ENCODE data around the gene KIF5B. TPM values are rescaled to one million over a fixed set of nuclear protein-coding genes. Genes with fewer than 3 reads are reported as not detected.
"Not testable (repeated sequence)": the region's sequence is repeated elsewhere in the genome, so short reads cannot be mapped to it uniquely, and the experiment has no call there.

Gene KIF5B
- total and polyA plus RNA-seq, 7 donors = 42.6 to 270 (median 199) TPM

DNA sequence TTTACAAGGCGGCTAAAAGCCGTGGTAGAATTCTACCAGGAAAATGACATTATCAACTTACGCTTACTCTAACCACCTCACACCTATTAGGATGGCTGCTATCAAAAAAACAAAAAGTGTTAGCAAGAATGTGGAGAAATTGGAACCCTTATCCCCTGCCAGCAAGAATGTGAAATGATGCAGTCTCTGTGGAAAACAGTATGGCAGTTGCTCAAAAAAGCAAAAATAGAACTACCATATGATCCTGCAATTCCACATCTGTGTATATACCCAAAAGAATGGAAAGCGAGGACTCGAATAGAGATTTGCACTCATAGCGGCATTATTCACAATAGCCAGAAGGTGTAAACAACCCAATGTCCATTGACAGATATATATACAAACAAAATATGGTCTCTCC, 61.3 kb downstream of the KIF5B start:
- Histone ChIP-seq H3K9me3 (no peaks in the 10 kb centered on the region), H3K4me3 (no peak overlapping the region), H3K27me3 (no peaks in the 10 kb centered on the region), H3K4me1 (no peaks in the 10 kb centered on the region), H3K27ac (no peak overlapping the region), H3K36me3 (no peaks in the 10 kb centered on the region)
- WGBS, 2 donors = 76 to 78% methylated on average over 6 of the region's 6 CpGs
- no peak for DNase-seq
- TF ChIP-seq EP300 (IDR thresholded peaks at IDR 0.05) (no peak), POLR2AphosphoS5 (IDR thresholded peaks at IDR 0.05) (no peak), POLR2A (IDR thresholded peaks at IDR 0.05) (no peak)
- TF ChIP-seq, protein P1, sequence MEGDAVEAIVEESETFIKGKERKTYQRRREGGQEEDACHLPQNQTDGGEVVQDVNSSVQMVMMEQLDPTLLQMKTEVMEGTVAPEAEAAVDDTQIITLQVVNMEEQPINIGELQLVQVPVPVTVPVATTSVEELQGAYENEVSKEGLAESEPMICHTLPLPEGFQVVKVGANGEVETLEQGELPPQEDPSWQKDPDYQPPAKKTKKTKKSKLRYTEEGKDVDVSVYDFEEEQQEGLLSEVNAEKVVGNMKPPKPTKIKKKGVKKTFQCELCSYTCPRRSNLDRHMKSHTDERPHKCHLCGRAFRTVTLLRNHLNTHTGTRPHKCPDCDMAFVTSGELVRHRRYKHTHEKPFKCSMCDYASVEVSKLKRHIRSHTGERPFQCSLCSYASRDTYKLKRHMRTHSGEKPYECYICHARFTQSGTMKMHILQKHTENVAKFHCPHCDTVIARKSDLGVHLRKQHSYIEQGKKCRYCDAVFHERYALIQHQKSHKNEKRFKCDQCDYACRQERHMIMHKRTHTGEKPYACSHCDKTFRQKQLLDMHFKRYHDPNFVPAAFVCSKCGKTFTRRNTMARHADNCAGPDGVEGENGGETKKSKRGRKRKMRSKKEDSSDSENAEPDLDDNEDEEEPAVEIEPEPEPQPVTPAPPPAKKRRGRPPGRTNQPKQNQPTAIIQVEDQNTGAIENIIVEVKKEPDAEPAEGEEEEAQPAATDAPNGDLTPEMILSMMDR (IDR thresholded peaks at IDR 0.05) = no peak
- intact Hi-C loops (cut with DNase I) = no loop called here

DNA sequence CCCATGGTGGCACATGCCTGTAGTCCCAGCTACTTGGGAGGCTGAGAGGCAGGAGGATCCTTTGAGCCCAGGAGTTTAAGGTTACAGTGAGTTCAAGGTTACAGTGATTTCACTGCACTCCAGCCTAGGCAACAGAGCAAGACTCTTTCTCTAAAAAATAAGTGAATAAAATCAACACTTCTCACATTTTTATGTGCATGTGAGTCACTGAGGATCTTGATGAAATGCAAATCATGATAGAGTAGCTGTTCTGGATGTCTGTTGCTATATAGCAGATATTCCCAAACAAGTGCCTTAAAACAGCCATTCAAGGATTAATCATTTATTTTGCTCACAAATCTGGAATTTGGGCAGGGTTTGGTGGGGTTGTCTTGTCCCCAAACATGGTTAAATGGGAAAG, 65.3 kb downstream of the KIF5B start:
- TF ChIP-seq, protein P1 (IDR thresholded peaks at IDR 0.05) = no peak
- no peak for TF ChIP-seq POLR2AphosphoS5 (IDR thresholded peaks at IDR 0.05)
- TF ChIP-seq EP300 (IDR thresholded peaks at IDR 0.05) = no peak
- no peak for TF ChIP-seq POLR2A (IDR thresholded peaks at IDR 0.05)
- no peaks in the 10 kb centered on the region for H3K9me3 ChIP-seq
- H3K27me3 ChIP-seq = no peaks in the 10 kb centered on the region
- no peak overlapping the region for H3K4me3 ChIP-seq
- H3K36me3 ChIP-seq = no peaks in the 10 kb centered on the region
- DNase-seq = no peak
- no peak overlapping the region for H3K27ac ChIP-seq
- no peaks in the 10 kb centered on the region for H3K4me1 ChIP-seq
- intact Hi-C loops (cut with DNase I) = no loop called here

DNA sequence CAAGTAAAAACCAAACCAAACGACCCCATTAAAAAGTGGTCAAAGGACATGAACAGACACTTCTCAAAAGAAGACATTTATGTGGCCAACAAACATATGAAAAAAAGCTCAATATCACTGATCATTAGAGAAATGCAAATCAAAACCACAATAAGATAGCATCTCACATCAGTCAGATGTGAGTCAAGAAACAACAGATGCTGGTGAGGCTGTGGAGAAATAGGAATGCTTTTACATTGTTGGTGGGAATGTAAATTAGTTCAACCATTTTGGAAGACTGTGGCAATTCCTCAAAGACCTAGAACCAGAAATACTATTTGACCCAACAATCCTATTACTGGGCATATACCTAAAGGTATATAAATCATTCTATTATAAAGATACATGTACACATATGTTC, 68.4 kb downstream of the KIF5B start:
- H3K4me3 ChIP-seq; H3K9me3 ChIP-seq; H3K36me3 ChIP-seq; H3K27ac ChIP-seq; H3K4me1 ChIP-seq; intact Hi-C loops (cut with DNase I); DNase-seq; H3K27me3 ChIP-seq: not testable (repeated sequence)
- WGBS, 2 donors = 34 to 62% methylated on average over 1 of the region's 1 CpG

DNA sequence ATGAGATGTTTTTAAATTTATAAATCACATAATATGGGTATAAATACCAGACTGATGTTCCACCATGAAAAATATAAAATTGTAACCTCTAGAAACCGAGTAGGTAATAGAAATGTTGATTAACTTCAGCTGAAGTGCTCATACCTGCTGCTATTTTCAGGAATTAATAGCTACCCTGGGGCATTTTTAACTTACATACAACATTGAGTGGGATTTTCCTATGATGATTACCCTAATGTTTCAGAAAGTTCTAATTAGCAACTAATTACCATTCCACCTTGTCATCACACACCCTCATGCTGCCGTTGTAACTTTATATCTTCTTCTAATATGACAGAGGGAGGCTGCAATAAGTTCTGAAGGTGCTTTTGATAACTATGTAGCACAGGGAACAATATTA, 74.1 kb downstream of the KIF5B start:
- no peaks in the 10 kb centered on the region for H3K36me3 ChIP-seq
- 79 to 85% methylated on average over 2 of the region's 2 CpGs for WGBS, 2 donors
- no peak for TF ChIP-seq EP300 (IDR thresholded peaks at IDR 0.05)
- no peak for TF ChIP-seq POLR2AphosphoS5 (IDR thresholded peaks at IDR 0.05)
- no peak for TF ChIP-seq POLR2A (IDR thresholded peaks at IDR 0.05)
- TF ChIP-seq, protein P1 (IDR thresholded peaks at IDR 0.05) = no peak
- H3K4me3 ChIP-seq = no peak overlapping the region
- no peaks in the 10 kb centered on the region for H3K9me3 ChIP-seq
- no peaks in the 10 kb centered on the region for H3K4me1 ChIP-seq
- H3K27ac ChIP-seq = no peak overlapping the region
- intact Hi-C loops (cut with DNase I) = no loop called here
- H3K27me3 ChIP-seq = no peaks in the 10 kb centered on the region
- DNase-seq = no peak

DNA sequence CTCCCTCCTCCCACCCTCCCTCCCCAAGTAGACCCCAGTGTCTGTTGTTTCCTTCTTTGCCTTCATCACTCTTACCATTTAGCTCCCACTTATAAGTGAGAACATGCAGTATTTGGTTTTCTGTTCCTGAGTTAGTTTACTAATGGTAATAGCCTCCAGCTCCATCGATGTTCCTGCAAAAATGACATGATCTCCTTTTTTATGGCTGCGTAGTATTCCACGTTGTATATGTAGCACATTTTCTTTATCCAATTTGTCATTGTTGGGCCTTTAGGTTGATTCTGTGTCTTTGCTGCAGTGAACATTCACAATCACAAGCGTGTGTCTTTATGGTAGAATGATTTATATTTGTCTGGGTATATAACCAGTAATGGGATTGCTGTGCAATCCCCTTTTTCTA, 75.8 kb downstream of the KIF5B start:
- WGBS, 2 donors = 96 to 97% methylated on average over 4 of the region's 4 CpGs
- intact Hi-C loops (cut with DNase I) = no loop called here
- no peak overlapping the region for H3K27ac ChIP-seq
- no peaks in the 10 kb centered on the region for H3K27me3 ChIP-seq
- no peak for DNase-seq
- H3K4me3 ChIP-seq = no peak overlapping the region
- H3K36me3 ChIP-seq = no peaks in the 10 kb centered on the region
- TF ChIP-seq, protein P1 (IDR thresholded peaks at IDR 0.05) = no peak
- TF ChIP-seq EP300 (IDR thresholded peaks at IDR 0.05) (no peak), POLR2A (IDR thresholded peaks at IDR 0.05) (no peak), POLR2AphosphoS5 (IDR thresholded peaks at IDR 0.05) (no peak)
- no peaks in the 10 kb centered on the region for H3K4me1 ChIP-seq
- no peaks in the 10 kb centered on the region for H3K9me3 ChIP-seq

DNA sequence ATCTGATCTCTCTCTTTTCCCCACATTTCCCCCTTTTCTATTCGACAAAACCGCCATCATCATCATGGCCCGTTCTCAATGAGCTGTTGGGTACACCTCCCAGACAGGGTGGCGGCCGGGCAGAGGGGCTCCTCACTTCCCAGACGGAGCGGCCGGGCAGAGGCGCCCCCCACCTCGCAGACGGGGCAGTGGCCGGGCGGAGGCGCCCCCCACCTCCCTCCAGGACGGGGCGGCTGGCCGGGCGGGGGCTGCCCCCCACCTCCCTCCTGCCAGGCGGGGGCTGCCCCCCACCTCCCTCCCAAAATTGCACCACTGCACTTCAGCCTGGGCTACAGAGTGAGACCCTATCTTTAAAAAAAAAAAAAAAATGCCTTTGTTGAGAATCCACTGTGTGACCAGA, 77.2 kb downstream of the KIF5B start:
- H3K4me3 ChIP-seq; intact Hi-C loops (cut with DNase I); H3K36me3 ChIP-seq; DNase-seq; H3K4me1 ChIP-seq; H3K27me3 ChIP-seq; H3K27ac ChIP-seq; H3K9me3 ChIP-seq: not testable (repeated sequence)
- WGBS, 2 donors = 97 to 99% methylated on average over 16 of the region's 19 CpGs

All from sigmoid colon (tissue), 7 donors.